GM21423 (cell line): ENCODE results near the gene CPLX3.

Source experiments
- ATAC-seq: cut with Tn5 transposase; IDR thresholded peaks from one replicate; pipeline ENCODE4 v1.9.1; 2021; ENCODE audit warnings: mild to moderate bottlenecking, moderate library complexity; ENCODE audit not compliant: unreplicated experiment

CPLX3 gene

GRCh38 chr15:74843891-74844299 is 17.5 kb downstream of the CPLX3 start:
- no peak for ATAC-seq

GRCh38 chr15:74844319-74845207 is 18.1 kb downstream of the CPLX3 start:
- no peak for ATAC-seq

GRCh38 chr15:74845208-74845568 is 18.8 kb downstream of the CPLX3 start:
- ATAC-seq, result no peak

GRCh38 chr15:74845581-74845980 is 19.2 kb downstream of the CPLX3 start:
- ATAC-seq, result no peak

- no peak for ATAC-seq
These were observed 21.0 kb downstream of the CPLX3 start for GRCh38 chr15:74847432-74847831.

GRCh38 chr15:74850393-74850792 is 24.0 kb downstream of the CPLX3 start:
- ATAC-seq, result no peak

- no peak for ATAC-seq
These were observed 25.5 kb downstream of the CPLX3 start for GRCh38 chr15:74851960-74852359.

GRCh38 chr15:74854453-74855022 is 28.1 kb downstream of the CPLX3 start:
- ATAC-seq, result no peak

- ATAC-seq, result no peak
These were observed 29.4 kb downstream of the CPLX3 start for GRCh38 chr15:74855857-74856256.

GRCh38 chr15:74856537-74856936 is 30.1 kb downstream of the CPLX3 start:
- no peak for ATAC-seq

- ATAC-seq, result peak; percentile 74
These were observed 30.7 kb downstream of the CPLX3 start for GRCh38 chr15:74857082-74857655.

- ATAC-seq, result peak; percentile 34
These were observed 31.4 kb downstream of the CPLX3 start for GRCh38 chr15:74857671-74858368.

GRCh38 chr15:74858369-74858740 is 31.9 kb downstream of the CPLX3 start:
- no peak for ATAC-seq

- ATAC-seq, result no peak
These were observed 37.0 kb downstream of the CPLX3 start for GRCh38 chr15:74863239-74864056.

GRCh38 chr15:74864296-74864695 is 37.9 kb downstream of the CPLX3 start:
- no peak for ATAC-seq

- ATAC-seq, result no peak
These were observed 38.9 kb downstream of the CPLX3 start for GRCh38 chr15:74865316-74865715.

GRCh38 chr15:74866090-74866489 is 39.7 kb downstream of the CPLX3 start:
- ATAC-seq, result no peak

- ATAC-seq, result no peak
These were observed 41.1 kb downstream of the CPLX3 start for GRCh38 chr15:74867466-74868038.

GRCh38 chr15:74868059-74868458 is 41.6 kb downstream of the CPLX3 start:
- no peak for ATAC-seq

GRCh38 chr15:74869372-74869725 is 42.9 kb downstream of the CPLX3 start:
- ATAC-seq, result no peak
